ES-I3 (cell line): ENCODE measurements around the gene TSPAN5.

ENCODE experiments used
- H3K36me3 ChIP-seq: 2 replicates; pipeline ENCODE4 v1.6.1; 2013; ENCODE audit warnings: mild to moderate bottlenecking, low read length, control low read depth, moderate library complexity; ENCODE audit not compliant: insufficient read depth
- H3K4me1 ChIP-seq: 2 replicates; pipeline ENCODE4 v1.6.1; 2013; ENCODE audit warnings: mild to moderate bottlenecking, control low read depth, low read length; ENCODE audit not compliant: insufficient read depth
- H3K9ac ChIP-seq: 2 replicates; pipeline ENCODE4 v1.6.1; 2013; ENCODE audit warnings: low read depth, mild to moderate bottlenecking, low read length, moderate library complexity
- H3K9me3 ChIP-seq: 2 replicates; pipeline ENCODE4 v1.6.1; 2013; ENCODE audit warnings: mild to moderate bottlenecking, low read length, moderate library complexity; ENCODE audit not compliant: control insufficient read depth, insufficient read depth

Gene TSPAN5

GRCh38 chr4:98613453-98614075 is 44.8 kb downstream of the TSPAN5 start:
- Histone ChIP-seq H3K36me3 (no peaks in the 10 kb centered on the region), H3K9ac (no peak overlapping the region), H3K9me3 (no peaks in the 10 kb centered on the region), H3K4me1 (peaks cover 48% of the 10 kb centered on the region)

- Histone ChIP-seq H3K4me1 (peaks cover 53% of the 10 kb centered on the region), H3K36me3 (no peaks in the 10 kb centered on the region), H3K9me3 (no peaks in the 10 kb centered on the region), H3K9ac (no peak overlapping the region)
Measured at GRCh38 chr4:98612318-98613250, 45.8 kb downstream of the TSPAN5 start.

GRCh38 chr4:98611677-98612317 is 46.6 kb downstream of the TSPAN5 start:
- Histone ChIP-seq H3K4me1 (peaks cover 57% of the 10 kb centered on the region), H3K9ac (no peak overlapping the region), H3K36me3 (no peaks in the 10 kb centered on the region), H3K9me3 (no peaks in the 10 kb centered on the region)

- no peaks in the 10 kb centered on the region for H3K9me3 ChIP-seq
- H3K36me3 ChIP-seq, result no peaks in the 10 kb centered on the region
- H3K4me1 ChIP-seq, result peaks cover 63% of the 10 kb centered on the region
- no peak overlapping the region for H3K9ac ChIP-seq
Measured at GRCh38 chr4:98610926-98611676, 47.3 kb downstream of the TSPAN5 start.

- Histone ChIP-seq H3K4me1 (peaks cover 68% of the 10 kb centered on the region), H3K9me3 (no peaks in the 10 kb centered on the region), H3K9ac (no peak overlapping the region), H3K36me3 (no peaks in the 10 kb centered on the region)
Measured at GRCh38 chr4:98610431-98610830, 48.0 kb downstream of the TSPAN5 start.

- no peaks in the 10 kb centered on the region for H3K36me3 ChIP-seq
- H3K9ac ChIP-seq, result no peak overlapping the region
- H3K9me3 ChIP-seq, result no peaks in the 10 kb centered on the region
- H3K4me1 ChIP-seq, result peaks cover 68% of the 10 kb centered on the region
Measured at GRCh38 chr4:98609934-98610333, 48.5 kb downstream of the TSPAN5 start.

GRCh38 chr4:98608356-98608755 is 50.1 kb downstream of the TSPAN5 start:
- no peak overlapping the region for H3K9ac ChIP-seq
- no peaks in the 10 kb centered on the region for H3K9me3 ChIP-seq
- H3K4me1 ChIP-seq, result peaks cover 71% of the 10 kb centered on the region
- H3K36me3 ChIP-seq, result no peaks in the 10 kb centered on the region

- H3K9me3 ChIP-seq, result no peaks in the 10 kb centered on the region
- peaks cover 57% of the 10 kb centered on the region for H3K4me1 ChIP-seq
Measured at GRCh38 chr4:98606894-98607293, 51.5 kb downstream of the TSPAN5 start.

GRCh38 chr4:98605216-98605615 is 53.2 kb downstream of the TSPAN5 start:
- H3K9me3 ChIP-seq, result no peaks in the 10 kb centered on the region
- H3K4me1 ChIP-seq, result peaks cover 43% of the 10 kb centered on the region
- H3K36me3 ChIP-seq, result no peaks in the 10 kb centered on the region; the same call in 1 of the 2 replicates
- H3K9ac ChIP-seq, result no peak overlapping the region

More at GRCh38 chr4:98606894-98607293, 51.5 kb downstream of the TSPAN5 start:
- H3K36me3 ChIP-seq, result no peaks in the 10 kb centered on the region
- H3K9ac ChIP-seq, result no peak overlapping the region

- Histone ChIP-seq H3K4me1 (peaks cover 38% of the 10 kb centered on the region), H3K36me3 (no peaks in the 10 kb centered on the region; the same call in 1 of the 2 replicates), H3K9me3 (no peaks in the 10 kb centered on the region), H3K9ac (no peak overlapping the region)
Measured at GRCh38 chr4:98604723-98605122, 53.7 kb downstream of the TSPAN5 start.

GRCh38 chr4:98603683-98604521 is 54.5 kb downstream of the TSPAN5 start:
- H3K4me1 ChIP-seq, result peaks cover 33% of the 10 kb centered on the region
- H3K9me3 ChIP-seq, result 0 out of 2 replicates have a peak, but pooled peaks cover 4% of the 10 kb centered on the region
- no peaks in the 10 kb centered on the region; the same call in 1 of the 2 replicates for H3K36me3 ChIP-seq
- no peak overlapping the region for H3K9ac ChIP-seq

GRCh38 chr4:98602270-98602669 is 56.1 kb downstream of the TSPAN5 start:
- H3K9me3 ChIP-seq, result 0 out of 2 replicates have a peak, but pooled peaks cover 4% of the 10 kb centered on the region
- H3K9ac ChIP-seq, result no peak overlapping the region
- H3K36me3 ChIP-seq, result no peaks in the 10 kb centered on the region; the same call in 1 of the 2 replicates
- H3K4me1 ChIP-seq, result peaks cover 25% of the 10 kb centered on the region

GRCh38 chr4:98601708-98602107 is 56.7 kb downstream of the TSPAN5 start:
- no peak overlapping the region for H3K9ac ChIP-seq
- peaks cover 21% of the 10 kb centered on the region for H3K4me1 ChIP-seq
- 0 out of 2 replicates have a peak, but pooled peaks cover 4% of the 10 kb centered on the region for H3K9me3 ChIP-seq
- H3K36me3 ChIP-seq, result no peaks in the 10 kb centered on the region; the same call in 1 of the 2 replicates
